HCT116 (cell line): Measurements from ENCODE around the gene DUSP18. TPM values are rescaled to one million over a fixed set of nuclear protein-coding genes. Genes with fewer than 3 reads are reported as not detected.

ENCODE experiments used
- ATAC-seq: fragments of 200-7000 bp; cut with Tn5 transposase; 2 replicates; pipeline ENCODE4 v1.9.1; 2020; ENCODE audit warnings: mild to moderate bottlenecking, moderate library complexity
- BruUV-seq: library from RNA; stranded (reverse); fragments of 400-500 nt; replicated peaks from 2 replicates; lab custom pipeline; 2021; lab: Mats Ljungman, UMichigan
- CTCF ChIA-PET: fragments of 300-600 bp; sonication (Branson Sonifier 250); formaldehyde crosslinking; loops from one replicate; lab custom pipeline; 2021; ENCODE audit warnings: antibody characterized with exemption; lab: Charles Lee
- POLR2A ChIA-PET: fragments of 300-600, 350-600 bp; sonication (Branson Sonifier 250); formaldehyde crosslinking; loops from one replicate; lab custom pipeline; 2021; ENCODE audit warnings: antibody characterized with exemption; lab: Charles Lee
- RAD21 ChIA-PET, 2 experiments: fragments of 300-600 bp; sonication (Branson Sonifier 250); formaldehyde crosslinking; loops; one replicate each; lab custom pipeline; 2023; ENCODE audit warnings: low total read pairs in 2 of 2; ENCODE audit not compliant: uncharacterized antibody in 2 of 2, unreplicated experiment in 2 of 2, low non-redundant PET in 1 of 2; lab: Charles Lee
- DNase-seq: peaks from one replicate; pipeline ENCODE4 v3.0.0-alpha.2; 2010; ENCODE audit warnings: low read depth, low spot score
- H2AFZ ChIP-seq: fragments of 200-600 bp; shearing (Covaris generic), sonication (generic); 2 replicates; pipeline ENCODE4 v1.6.1; 2017; ENCODE audit warnings: low read depth, mixed run types, mixed read lengths, antibody characterized with exemption, low read length; ENCODE audit not compliant: poor library complexity, severe bottlenecking
- H3K27ac ChIP-seq: 2 replicates; pipeline ENCODE4 v1.5.1; 2012; ENCODE audit warnings: low read depth, low read length
- H3K27me3 ChIP-seq: fragments of 200-600 bp; sonication (generic); 2 replicates; pipeline ENCODE4 v1.6.1; 2016; ENCODE audit warnings: mixed run types, low read length, mixed read lengths; ENCODE audit not compliant: insufficient read depth
- H3K36me3 ChIP-seq, 2 experiments: fragments of 200-500 bp in 1 of 2; fragments of 200-600 bp in 1 of 2; sonication (Bioruptor generic) in 1 of 2; sonication (generic) in 1 of 2; 2 replicates each; pipeline versions ENCODE4 v1.5.1 to v1.6.1; 2014 to 2016; ENCODE audit warnings: low read length in 2 of 2, inconsistent platforms in 1 of 2, mixed read lengths in 1 of 2, mixed run types in 1 of 2; ENCODE audit not compliant: insufficient read depth in 2 of 2, control insufficient read depth in 1 of 2
- H3K4me1 ChIP-seq, 2 experiments: fragments of 200-600 bp in 1 of 2; sonication (generic) in 1 of 2; 2 replicates each; pipeline versions ENCODE4 v1.5.1 to v1.6.1; 2012 to 2017; ENCODE audit warnings: low read length in 2 of 2, inconsistent platforms in 1 of 2, mild to moderate bottlenecking in 1 of 2, mixed read lengths in 1 of 2, mixed run types in 1 of 2, moderate library complexity in 1 of 2; ENCODE audit not compliant: insufficient read depth in 2 of 2, control insufficient read depth in 1 of 2
- H3K4me2 ChIP-seq: fragments of 200-600 bp; sonication (generic); 2 replicates; pipeline ENCODE4 v1.6.1; 2017; ENCODE audit warnings: mixed run types, low read length, mixed read lengths
- H3K4me3 ChIP-seq, 2 experiments: fragments of 200-600 bp in 1 of 2; sonication (generic) in 1 of 2; replicated peaks in 1 of 2; 2 replicates each; pipeline ENCODE4 v1.5.1; 2011 to 2016; ENCODE audit warnings: low read length in 2 of 2, control low read depth in 1 of 2, low read depth in 1 of 2, mild to moderate bottlenecking in 1 of 2, mixed read lengths in 1 of 2, mixed run types in 1 of 2
- H3K79me2 ChIP-seq: fragments of 200-600 bp; sonication (generic); 2 replicates; pipeline ENCODE4 v1.6.1; 2017; ENCODE audit warnings: mild to moderate bottlenecking, mixed run types, low read length, moderate library complexity, mixed read lengths; ENCODE audit not compliant: insufficient read depth
- H3K9ac ChIP-seq: fragments of 200-600 bp; sonication (generic); 2 replicates; pipeline ENCODE4 v1.6.1; 2016; ENCODE audit warnings: low read length, mixed read lengths
- H3K9me2 ChIP-seq: fragments of 200-600 bp; sonication (generic), shearing (Covaris generic); 2 replicates; pipeline ENCODE4 v1.6.1; 2017; ENCODE audit warnings: mixed run types, mild to moderate bottlenecking, moderate library complexity; ENCODE audit not compliant: insufficient read depth
- H3K9me3 ChIP-seq, 2 experiments: fragments of 200-500 bp in 1 of 2; fragments of 200-600 bp in 1 of 2; sonication (Bioruptor generic) in 1 of 2; sonication (generic) in 1 of 2; 2 replicates each; pipeline ENCODE4 v1.6.1; 2014 to 2017; ENCODE audit warnings: low read length in 2 of 2, mixed read lengths in 2 of 2, inconsistent platforms in 1 of 2, low read depth in 1 of 2, mild to moderate bottlenecking in 1 of 2, mixed run types in 1 of 2, moderate library complexity in 1 of 2; ENCODE audit not compliant: control insufficient read depth in 1 of 2, insufficient read depth in 1 of 2
- H4K20me1 ChIP-seq: fragments of 200-600 bp; sonication (generic), shearing (Covaris generic); 2 replicates; pipeline ENCODE4 v1.6.1; 2017; ENCODE audit warnings: mixed run types, mild to moderate bottlenecking, moderate library complexity; ENCODE audit not compliant: insufficient read depth
- ELF1 ChIP-seq: IDR thresholded peaks from 2 replicates; pipeline ENCODE4 v1.6.1; 2012; ENCODE audit warnings: low read depth, borderline replicate concordance
- EZH2 ChIP-seq: fragments of 200-600 bp; sonication (generic); IDR thresholded peaks from 2 replicates; pipeline ENCODE4 v1.6.1; 2017; ENCODE audit warnings: antibody characterized with exemption, mixed run types
- FOSL1 ChIP-seq: IDR thresholded peaks from 2 replicates; pipeline ENCODE4 v1.6.1; 2012; ENCODE audit warnings: low read depth
- YY1 ChIP-seq: IDR thresholded peaks from 2 replicates; pipeline ENCODE4 v1.6.1; 2011; ENCODE audit warnings: low read length, low read depth, moderate library complexity, mild to moderate bottlenecking; ENCODE audit not compliant: insufficient replicate concordance; ENCODE audit errors: extremely low read depth
- ZNF274 ChIP-seq: fragments of 200-500 bp; sonication (Bioruptor generic); IDR thresholded peaks from 2 replicates; pipeline ENCODE4 v1.6.1; 2014; ENCODE audit warnings: mild to moderate bottlenecking, low read depth, low read length, inconsistent platforms
- intact Hi-C: fragments of 100-400 bp; cut with micrococcal nuclease; formaldehyde crosslinking; loops from 2 replicates; pipeline ENCODE4 v1.10.0; 2022
- total RNA-seq: library from RNA; stranded (reverse); gene quantifications from one replicate; pipeline ENCODE4 v1.2.1, GENCODE V29; 2021; ENCODE audit not compliant: unreplicated experiment
- TF ChIP-seq, protein P1 (sequence below), 3 experiments: fragments of 200-600 bp in 1 of 3; sonication (generic) in 1 of 3; IDR thresholded peaks in 2 of 3; conservative IDR thresholded peaks in 1 of 3; 2 replicates each; pipeline ENCODE4 v1.5.1; 2012 to 2017; ENCODE audit warnings: low read depth in 2 of 3, low read length in 2 of 3, antibody characterized with exemption in 1 of 3, borderline replicate concordance in 1 of 3, control low read depth in 1 of 3, mild to moderate bottlenecking in 1 of 3, mixed read lengths in 1 of 3, mixed run types in 1 of 3, moderate library complexity in 1 of 3; ENCODE audit not compliant: insufficient read depth in 1 of 3
- TF ChIP-seq, protein P2 (sequence below): IDR thresholded peaks from 2 replicates; pipeline ENCODE4 v1.6.1; 2011; ENCODE audit warnings: mild to moderate bottlenecking, low read length, moderate library complexity; ENCODE audit not compliant: insufficient replicate concordance; ENCODE audit errors: extremely low read depth

Gene DUSP18
- total RNA-seq, 1 experiment from 2014 or later = 9.7 TPM

DNA sequence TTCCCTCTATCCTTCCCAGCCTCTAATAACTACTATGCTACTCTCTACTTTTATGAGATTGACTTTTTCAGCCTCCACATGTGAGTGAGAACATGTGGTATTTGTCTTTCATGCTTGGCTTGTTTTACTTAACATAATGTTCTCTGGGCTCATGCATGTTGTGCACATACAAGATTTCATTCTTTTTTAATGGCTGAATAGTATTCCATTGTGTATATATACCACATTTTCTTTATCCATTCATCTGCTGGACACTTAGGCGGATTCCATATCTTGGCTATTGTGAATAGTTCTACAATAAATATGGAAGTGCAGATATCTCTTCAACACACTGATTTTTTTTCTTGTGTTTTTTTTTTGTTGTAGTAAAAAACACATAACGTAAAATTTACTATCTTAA is 46.4 kb upstream of the DUSP18 start:
- CTCF ChIA-PET = no interaction called here
- TF ChIP-seq EZH2 (no peak), ZNF274 (no peak), ELF1 (no peak), YY1 (no peak)
- TF ChIP-seq, protein P1, sequence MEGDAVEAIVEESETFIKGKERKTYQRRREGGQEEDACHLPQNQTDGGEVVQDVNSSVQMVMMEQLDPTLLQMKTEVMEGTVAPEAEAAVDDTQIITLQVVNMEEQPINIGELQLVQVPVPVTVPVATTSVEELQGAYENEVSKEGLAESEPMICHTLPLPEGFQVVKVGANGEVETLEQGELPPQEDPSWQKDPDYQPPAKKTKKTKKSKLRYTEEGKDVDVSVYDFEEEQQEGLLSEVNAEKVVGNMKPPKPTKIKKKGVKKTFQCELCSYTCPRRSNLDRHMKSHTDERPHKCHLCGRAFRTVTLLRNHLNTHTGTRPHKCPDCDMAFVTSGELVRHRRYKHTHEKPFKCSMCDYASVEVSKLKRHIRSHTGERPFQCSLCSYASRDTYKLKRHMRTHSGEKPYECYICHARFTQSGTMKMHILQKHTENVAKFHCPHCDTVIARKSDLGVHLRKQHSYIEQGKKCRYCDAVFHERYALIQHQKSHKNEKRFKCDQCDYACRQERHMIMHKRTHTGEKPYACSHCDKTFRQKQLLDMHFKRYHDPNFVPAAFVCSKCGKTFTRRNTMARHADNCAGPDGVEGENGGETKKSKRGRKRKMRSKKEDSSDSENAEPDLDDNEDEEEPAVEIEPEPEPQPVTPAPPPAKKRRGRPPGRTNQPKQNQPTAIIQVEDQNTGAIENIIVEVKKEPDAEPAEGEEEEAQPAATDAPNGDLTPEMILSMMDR (IDR thresholded peaks at IDR 0.05 in 2 of 3, conservative IDR thresholded peaks at IDR 0.05 in 1 of 3; ENCODE audit: borderline replicate concordance in 1 of 3, insufficient read depth in 1 of 3, low read depth in 2 of 3, low read length in 2 of 3) = no peak
- Histone ChIP-seq H3K27ac (no peak overlapping the region), H2AFZ (no peak overlapping the region), H3K36me3 (no peaks in the 10 kb centered on the region), H3K79me2 (peaks cover 3% of the 10 kb centered on the region; the same call in 1 of the 2 replicates), H3K9me2 (no peaks in the 10 kb centered on the region), H4K20me1 (no peaks in the 10 kb centered on the region), H3K9ac (no peak overlapping the region), H3K4me2 (no peak overlapping the region), H3K4me1 (peaks cover 32 to 45% of the 10 kb centered on the region in 2 experiments), H3K4me3 (no peak overlapping the region), H3K9me3 (no peaks in the 10 kb centered on the region; a peak in 1 of 4 replicates), H3K27me3 (no peaks in the 10 kb centered on the region)
- no peak for DNase-seq
- intact Hi-C loops = no loop called here
- no TSS peak for BruUV-seq
- RAD21 ChIA-PET = no interaction called here
- POLR2A ChIA-PET = no interaction called here
- no peak for ATAC-seq

DNA sequence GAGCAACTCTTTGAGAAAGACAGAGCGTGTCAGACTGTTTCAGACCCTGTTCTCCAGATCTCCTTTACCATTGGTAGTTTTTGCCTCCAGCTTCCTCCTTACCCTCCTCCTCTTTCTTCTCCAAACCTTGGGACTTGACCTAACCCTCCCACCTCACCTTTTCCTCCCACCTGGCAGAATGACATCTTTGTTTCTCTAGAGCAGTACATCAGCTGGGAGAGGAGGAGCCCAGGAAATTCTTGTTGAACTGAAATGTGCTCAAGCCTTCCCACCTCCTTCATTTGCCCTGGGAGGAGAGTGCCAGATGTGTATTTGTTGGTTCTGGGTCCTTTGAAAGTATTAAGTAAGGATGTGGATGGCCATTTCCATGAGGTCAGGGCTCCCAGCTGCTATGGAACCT is 44.4 kb upstream of the DUSP18 start:
- H3K4me3 ChIP-seq = no peak overlapping the region
- peaks cover 3% of the 10 kb centered on the region; the same call in 1 of the 2 replicates for H3K79me2 ChIP-seq
- RAD21 ChIA-PET = no interaction called here
- CTCF ChIA-PET = interaction anchor here (0.6 kb wide), 1 partner anchor 105 kb away, joined by 3 read pairs; the partner anchor contains the start of gene TCN2
- H3K9me3 ChIP-seq = no peaks in the 10 kb centered on the region; a peak in 1 of 4 replicates
- BruUV-seq = no TSS peak
- no peak overlapping the region for H3K9ac ChIP-seq
- ATAC-seq (no peak), DNase-seq (no peak)
- TF ChIP-seq FOSL1 = no peak
- TF ChIP-seq, protein P2, sequence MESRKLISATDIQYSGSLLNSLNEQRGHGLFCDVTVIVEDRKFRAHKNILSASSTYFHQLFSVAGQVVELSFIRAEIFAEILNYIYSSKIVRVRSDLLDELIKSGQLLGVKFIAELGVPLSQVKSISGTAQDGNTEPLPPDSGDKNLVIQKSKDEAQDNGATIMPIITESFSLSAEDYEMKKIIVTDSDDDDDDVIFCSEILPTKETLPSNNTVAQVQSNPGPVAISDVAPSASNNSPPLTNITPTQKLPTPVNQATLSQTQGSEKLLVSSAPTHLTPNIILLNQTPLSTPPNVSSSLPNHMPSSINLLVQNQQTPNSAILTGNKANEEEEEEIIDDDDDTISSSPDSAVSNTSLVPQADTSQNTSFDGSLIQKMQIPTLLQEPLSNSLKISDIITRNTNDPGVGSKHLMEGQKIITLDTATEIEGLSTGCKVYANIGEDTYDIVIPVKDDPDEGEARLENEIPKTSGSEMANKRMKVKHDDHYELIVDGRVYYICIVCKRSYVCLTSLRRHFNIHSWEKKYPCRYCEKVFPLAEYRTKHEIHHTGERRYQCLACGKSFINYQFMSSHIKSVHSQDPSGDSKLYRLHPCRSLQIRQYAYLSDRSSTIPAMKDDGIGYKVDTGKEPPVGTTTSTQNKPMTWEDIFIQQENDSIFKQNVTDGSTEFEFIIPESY = no peak
- H3K4me1 ChIP-seq = peaks cover 12 to 26% of the 10 kb centered on the region in 2 experiments
- H3K36me3 ChIP-seq = no peaks in the 10 kb centered on the region
- no peaks in the 10 kb centered on the region for H4K20me1 ChIP-seq
- no peaks in the 10 kb centered on the region for H3K9me2 ChIP-seq
- H2AFZ ChIP-seq = no peak overlapping the region
- H3K27me3 ChIP-seq = no peaks in the 10 kb centered on the region
- no peak overlapping the region for H3K27ac ChIP-seq
- intact Hi-C loops = no loop called here
- POLR2A ChIA-PET = no interaction called here
- no peak overlapping the region for H3K4me2 ChIP-seq
